HG03558 (cell line): ENCODE data around the gene TACR2.

ENCODE experiments used
- ATAC-seq: cut with Tn5 transposase; IDR thresholded peaks from one replicate; pipeline ENCODE4 v1.9.1; 2021; ENCODE audit warnings: moderate number of reproducible peaks; ENCODE audit not compliant: unreplicated experiment; ENCODE audit errors: extremely low read depth

TACR2 gene

DNA sequence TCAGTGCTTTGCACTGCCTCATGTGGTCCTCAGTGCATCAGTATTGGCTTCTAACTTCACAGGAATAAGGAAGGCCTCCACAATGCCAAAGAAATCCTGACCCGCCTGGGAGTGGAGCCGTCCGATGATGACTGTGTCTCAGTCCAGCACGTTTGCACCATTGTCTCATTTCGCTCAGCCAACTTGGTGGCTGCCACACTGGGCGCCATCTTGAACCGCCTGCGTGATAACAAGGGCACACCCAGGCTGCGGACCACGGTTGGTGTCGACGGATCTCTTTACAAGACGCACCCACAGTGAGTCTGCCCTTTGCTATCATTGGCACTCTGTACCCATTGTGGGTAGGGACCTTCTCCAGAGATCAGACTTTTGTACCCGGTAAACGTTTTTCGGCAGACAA, 36.9 kb downstream of the TACR2 start:
- no peak for ATAC-seq

DNA sequence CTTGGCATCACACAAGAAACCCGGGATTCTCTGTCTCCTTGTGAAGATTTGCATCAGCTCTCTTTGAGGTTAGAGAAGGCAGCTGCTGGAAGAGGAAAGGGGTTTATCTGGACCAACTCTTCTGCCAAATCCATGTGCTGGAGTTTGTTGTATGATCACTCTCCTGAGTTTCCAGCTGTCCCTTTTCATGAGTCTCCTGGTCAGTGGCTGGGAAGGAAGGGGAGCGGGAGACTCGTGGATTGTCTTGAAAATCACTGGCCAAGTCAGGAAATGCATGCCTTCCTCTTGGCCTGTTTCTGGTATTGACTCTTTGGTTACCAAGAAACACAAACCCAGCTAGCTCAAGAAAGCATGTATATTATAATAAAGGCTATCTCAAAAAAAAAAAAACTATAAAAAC, 38.8 kb downstream of the TACR2 start:
- no peak for ATAC-seq

DNA sequence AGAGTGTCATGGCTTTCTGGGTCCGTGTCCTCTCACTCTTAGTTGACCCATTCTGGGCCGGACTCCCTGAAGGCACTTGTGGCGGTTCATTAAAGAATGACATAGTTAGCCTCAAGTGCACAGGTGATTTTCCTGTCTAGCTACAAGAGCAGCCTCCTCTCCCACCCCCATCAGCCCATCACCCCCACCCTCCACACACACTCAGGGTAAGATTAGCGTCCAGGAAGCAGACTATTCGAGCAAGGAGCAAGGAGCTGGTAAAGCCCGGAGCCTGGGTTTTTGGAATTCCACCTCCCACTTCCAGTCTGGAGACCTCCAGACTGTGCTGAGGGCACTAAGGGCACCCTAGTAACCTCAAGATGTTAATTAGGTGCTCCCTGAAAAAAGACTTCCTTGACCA, 39.5 kb downstream of the TACR2 start:
- ATAC-seq: no peak

DNA sequence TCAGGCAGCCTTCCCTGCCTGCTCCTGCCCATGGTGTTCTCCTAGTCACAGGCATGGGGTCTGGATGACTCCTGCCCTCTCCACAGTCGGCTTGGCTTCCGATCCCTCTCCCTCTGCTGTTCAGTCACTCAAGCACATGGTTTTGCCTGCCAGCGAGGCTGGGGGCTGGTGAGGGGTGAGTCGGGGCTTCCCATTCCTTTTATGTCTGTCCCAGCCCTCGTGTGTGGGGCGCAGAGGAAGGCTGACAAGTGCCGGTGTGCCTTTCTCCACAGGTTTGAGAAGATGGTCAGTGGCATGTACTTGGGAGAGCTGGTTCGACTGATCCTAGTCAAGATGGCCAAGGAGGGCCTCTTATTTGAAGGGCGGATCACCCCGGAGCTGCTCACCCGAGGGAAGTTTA, 40.1 kb downstream of the TACR2 start:
- no peak for ATAC-seq

DNA sequence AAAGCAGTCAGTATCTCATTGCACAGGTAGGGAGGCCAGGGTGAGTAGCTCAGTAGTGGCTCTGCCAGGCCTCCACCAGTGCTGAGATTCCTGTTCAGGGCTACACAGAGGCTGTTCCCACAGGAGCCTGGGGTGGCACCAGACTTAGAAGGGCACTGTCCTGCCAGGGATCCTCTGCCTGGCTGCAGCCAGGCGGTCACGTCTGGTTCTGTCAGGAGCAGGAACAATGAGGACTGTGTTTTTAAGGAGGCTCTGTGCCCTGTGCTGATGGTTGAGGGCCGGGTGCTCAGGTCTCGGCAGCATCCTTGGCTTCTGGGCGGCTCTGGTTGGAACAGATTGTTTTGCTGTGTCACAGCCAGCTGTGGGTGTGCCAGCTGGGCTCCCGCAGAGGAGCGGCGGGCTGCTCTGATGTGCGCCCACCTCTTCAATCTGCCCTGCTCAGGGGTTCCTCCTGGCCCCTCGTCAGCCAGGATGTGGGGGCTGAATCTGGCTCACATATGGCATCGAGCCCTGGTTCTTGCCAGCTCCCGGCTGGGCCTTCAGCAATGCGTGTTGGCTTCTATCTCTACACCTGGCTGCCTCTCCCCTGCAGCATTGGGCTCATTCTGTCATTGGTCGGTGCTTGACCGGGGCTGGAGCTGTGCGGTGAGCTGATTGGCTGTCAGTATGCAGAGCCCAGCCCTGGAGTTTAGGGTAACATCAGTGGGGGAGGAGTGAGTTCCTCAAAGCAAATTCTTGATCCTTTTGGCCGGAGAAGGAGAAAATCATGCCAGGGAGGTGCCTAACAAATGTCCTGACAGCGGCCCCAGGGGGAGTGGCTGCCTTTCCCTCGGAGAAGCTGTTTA, 41.2 kb downstream of the TACR2 start:
- ATAC-seq: no peak

DNA sequence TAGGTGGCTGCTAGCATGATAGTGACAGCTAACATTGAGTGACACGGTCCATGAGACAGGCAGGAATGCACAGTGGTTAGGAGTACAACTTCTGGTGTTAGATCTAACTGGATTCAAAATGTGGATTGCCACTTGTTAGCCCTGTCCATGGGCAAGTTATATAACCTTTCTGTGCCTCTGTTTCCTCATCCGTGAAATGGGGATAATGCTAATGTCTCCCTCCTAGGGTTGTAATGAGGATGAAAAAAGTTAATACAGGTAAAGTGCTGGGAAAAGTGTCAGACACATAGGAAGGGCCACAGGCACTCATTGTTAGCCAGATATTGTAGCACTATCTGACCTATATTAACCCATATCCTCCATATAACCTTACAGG, 41.8 kb downstream of the TACR2 start:
- no peak for ATAC-seq

DNA sequence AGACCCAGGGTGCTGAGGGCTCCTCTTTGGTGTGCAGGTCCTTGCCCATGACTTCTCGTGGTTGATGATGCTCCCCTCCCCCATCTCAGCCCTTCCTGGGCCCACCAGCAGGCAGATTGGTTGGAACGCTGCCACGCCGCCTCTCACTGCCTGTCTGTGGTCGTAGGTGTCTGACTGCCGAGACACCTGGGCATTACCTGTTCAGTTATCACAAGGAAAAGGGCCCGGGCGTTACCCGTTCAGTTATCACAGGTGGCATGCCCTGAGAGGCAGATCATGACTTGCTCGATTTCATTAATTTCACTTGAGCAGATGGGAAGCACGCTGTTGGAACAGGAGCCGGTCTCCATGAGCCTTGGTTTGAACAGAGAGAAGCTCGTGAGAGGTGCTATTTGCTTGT, 42.5 kb downstream of the TACR2 start:
- ATAC-seq: no peak

DNA sequence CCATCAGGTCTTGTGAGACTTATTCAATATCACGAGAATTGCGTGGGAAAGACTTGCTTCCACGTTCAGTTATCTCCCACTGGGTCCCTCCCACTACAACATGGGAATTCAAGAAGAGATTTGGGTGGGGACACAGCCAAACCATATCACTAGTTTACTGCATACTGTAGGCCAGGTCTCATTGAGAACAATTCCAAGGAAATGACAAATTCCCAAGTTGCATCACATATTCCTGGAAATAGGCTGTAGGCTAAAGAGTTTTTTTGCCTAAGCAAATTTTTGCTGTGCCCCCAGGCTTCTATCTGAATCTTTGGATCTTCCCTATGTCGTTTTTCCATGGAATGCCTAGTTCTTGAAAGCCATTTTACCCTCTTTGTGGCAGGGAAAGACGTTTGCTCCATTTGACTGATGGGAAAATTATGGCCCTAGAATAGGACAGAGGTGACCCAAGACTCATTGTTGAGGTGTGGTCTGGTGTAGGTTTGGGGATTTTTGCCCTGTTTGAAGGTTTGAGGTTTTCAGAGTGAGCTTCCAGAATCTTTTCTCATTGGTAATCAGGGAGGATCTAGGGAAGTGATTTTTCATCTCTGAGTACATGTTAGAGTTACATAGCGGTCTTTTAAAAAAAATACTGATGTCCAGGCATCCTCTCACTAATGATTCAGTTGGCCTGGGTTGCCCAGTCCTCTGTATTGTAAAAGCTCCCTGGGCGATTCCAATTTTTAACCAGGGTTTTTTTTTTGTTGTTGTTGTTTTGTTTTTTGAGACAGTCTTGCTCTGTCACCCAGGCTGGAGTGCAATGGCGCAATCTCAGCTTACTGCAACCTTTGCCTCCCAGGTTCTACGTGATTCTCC, 44.4 kb downstream of the TACR2 start:
- ATAC-seq: no peak

DNA sequence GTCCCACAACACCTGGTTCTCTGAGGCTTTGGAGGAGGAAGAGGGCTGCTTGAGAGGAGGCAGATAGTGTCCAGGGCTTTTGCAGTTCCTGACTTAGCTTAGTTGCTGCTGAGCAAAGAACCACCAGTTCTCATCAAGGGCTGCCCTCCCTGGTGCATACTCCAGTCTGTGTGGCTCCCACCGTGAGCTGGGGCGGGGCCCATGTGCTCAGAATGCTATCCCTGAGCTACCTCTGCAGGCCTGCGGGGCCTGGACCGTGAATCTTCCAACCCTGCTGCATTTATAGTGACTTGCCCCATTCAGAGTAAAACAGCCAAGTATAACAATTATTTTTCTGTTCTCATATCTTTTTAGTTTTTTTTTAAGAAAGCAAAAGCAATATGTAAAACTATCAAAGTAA, 49.2 kb downstream of the TACR2 start:
- ATAC-seq: no peak

DNA sequence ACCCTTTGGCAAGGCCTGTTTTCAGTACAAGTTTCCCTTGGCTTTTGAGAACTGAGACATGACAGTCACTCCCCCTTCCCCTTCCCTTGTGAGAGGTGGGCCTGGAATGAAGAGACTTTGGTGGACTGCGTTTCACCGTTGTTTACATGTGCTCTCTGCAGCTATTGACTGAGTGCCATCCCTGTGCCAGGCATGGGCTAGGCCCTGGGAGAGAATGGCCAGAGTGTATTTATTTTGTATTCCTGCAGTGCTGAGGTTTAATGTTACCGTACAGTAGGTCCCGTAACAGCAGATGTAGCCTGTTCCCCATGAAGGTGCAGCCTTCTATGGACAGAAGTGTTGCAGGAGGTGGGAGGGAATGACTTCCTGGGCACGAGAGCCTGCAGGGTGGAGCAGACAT, 50.0 kb downstream of the TACR2 start:
- ATAC-seq: no peak

DNA sequence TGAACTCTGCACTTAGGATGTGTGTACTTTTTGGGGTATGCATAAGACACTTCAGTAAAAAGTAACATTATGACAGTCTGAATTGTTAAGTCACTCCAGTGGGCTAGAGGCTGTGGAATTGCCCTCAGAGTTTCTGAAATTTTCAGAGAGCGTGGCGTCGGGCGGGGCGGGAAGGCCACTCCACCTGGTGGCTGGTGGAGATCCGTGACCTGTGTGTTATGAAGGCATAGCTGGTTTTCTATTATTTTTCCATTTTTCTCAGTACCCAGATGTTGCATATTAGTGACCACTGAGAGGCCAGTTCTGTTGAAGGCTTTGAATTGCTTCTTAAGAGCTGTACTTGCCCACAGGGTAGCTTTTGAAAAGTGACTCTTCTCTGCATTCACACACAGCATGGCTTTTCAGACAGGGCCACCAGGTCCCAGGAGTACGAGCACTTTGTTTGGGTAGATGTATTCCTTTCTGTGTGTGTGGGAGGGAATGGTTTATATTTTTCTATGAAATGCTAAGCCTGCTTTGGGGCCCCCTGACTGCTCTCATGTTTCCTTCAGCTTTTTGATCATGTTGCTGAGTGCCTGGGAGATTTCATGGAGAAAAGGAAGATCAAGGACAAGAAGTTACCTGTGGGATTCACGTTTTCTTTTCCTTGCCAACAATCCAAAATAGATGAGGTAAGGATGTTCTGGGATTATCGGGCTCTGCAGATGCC, 52.3 kb downstream of the TACR2 start:
- ATAC-seq: no peak

DNA sequence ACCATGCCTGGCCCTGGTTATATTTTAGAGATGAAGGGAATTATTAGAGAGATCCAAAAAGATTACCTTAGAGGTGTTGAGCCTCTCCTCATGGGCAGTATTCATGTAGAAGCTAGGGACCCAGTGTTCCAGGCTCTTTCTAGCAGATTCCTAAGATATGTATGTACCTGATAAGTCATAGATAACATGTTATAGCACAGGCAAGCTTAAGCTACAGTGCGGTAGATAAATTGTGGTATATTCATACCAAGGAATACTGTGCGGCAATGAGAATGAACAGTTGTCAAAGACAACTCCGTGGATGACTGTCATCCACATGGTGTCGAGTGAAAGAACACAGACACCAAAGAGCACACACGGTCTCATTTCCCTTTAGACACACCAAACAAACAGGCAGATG, 53.1 kb downstream of the TACR2 start:
- ATAC-seq: no peak

DNA sequence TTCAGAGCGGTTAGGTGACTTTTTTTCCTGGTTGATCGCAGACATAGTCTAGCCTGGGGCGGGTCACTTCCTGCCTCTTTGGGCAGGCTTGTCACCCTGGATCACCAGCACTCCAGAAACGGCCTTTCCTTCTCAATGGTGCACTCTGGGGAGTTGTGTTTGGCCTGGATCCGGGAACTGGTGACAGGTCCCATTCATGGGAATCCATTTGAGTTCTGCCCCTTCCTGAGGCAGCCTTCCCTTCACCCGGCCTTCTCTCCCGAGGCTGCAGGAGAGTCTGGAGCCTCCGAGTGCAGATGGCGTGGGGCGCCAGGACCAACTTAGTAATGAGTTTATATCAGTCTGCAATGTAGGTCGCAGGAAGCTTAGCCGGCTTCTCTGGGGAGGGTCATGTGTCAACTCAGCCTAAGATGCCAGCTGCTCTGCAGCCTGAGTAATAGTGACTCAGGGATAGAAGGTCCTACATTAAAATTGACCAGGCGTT, 54.2 kb downstream of the TACR2 start:
- ATAC-seq: no peak

DNA sequence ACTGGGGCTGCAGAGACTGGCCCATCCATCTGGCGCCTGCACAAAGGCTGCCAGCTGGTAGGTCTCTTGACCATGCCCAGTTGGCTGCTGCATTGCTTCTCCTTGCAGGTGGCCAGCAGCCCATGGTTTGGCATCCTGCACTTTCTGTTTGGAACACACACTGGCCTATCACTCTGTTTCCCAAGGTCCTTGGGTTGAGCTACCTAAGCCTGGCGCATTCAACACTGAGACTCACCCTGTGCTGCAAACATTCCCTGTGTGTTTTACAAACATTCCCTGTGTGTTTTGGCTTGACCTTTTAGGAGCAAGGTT, 55.5 kb downstream of the TACR2 start:
- ATAC-seq: no peak

DNA sequence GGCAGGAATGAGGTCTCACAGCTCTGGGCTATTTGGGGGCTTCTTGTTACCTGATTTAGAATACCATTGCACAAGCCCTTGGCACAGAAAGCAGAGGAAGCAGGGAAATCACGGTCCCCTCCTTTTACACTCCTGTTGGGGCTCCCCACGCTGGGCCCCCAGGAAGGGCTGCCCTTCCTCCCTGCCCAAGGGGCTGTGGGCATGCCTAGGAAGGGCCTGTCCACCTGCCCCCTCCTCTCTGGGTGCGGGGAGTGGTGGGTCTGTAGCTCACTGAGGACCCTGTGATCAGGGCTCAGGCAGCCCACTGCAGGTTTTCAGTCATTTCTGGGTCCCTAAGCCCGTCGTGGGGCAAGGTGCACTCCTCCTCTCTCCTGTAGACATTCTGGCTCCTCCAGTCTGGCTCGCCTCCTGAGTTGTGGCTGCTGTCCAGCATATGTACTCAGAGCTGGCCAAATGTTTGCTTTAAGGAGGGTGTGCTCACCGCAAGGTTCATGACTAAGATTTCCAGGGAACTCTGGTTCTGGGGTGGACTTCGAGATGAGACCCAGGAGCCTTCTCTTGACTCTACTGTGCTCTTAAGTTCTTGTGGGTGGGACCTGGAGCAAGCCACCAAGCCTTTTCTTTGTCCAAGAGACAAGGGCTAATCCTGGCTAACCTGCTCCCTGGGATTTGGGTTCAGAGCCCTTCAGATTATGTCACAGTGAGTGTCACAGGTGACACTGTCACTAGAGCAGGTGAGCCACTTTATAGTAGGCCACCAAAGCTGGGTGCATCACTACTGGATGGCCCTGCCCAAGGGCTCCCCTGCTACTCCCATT, 56.0 kb downstream of the TACR2 start:
- ATAC-seq: no peak

DNA sequence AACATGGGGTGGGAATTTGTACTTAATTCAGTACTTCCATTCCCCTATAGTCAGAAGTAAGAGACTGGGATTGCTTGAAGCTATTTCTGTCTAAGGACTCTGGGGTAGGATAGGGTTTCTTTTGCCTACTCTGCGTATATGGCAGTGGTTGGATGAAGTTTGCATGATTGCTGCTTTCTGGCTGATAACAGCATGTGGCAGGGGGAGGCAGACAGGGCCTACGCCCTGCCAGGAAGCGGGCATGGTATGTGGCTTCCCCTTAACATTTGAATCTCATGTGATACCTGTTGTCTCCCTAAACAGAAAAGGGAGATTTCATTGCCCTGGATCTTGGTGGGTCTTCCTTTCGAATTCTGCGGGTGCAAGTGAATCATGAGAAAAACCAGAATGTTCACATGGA, 57.1 kb downstream of the TACR2 start:
- ATAC-seq: no peak

DNA sequence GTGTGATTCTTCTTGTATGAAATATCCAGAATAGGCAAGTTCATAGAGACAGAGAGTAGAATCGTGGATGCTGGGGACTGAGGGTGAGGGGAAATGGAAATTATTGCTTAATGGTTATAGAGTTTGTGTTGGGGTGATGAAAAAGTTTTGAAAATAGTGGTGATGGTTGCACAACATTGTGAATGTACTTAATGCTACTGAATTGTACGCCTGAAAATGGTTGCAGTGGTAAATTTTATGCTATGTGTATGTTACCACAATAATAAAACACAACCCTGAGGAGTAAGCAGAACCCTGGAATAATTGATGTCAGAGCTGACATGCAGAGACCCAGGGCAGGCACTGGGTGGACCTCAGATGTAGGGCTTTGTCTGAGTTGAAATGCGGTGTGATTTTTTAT, 57.6 kb downstream of the TACR2 start:
- no peak for ATAC-seq

DNA sequence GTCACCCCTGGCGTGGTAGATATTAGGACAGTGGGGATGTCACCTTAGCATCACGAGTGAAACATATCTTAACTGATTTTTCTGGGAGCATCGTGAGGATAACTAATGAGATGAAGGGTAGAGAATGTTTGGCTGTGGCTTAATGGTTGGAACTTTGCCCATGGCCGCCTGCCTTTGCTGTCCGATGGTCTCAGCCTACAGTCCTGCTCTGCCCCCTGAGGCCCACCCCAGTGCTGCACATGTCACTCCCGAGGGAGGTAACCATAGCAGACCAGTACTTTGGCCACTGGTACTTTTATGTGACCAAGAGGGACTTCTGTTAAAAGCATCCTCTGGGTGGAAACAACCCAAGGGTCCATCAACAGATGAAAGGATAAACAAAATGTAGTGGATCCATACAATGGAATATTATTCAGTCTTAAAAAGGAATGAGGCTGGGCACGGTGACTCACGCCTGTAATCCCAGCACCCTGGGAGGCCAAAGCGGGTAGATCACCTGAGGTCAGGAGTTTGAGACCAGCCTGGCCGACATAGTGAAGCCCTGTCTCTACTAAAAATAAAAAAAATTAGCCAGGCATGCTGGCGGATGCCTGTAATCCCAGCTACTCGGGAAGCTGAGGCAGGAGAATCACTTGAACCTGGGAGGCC, 58.4 kb downstream of the TACR2 start:
- no peak for ATAC-seq

DNA sequence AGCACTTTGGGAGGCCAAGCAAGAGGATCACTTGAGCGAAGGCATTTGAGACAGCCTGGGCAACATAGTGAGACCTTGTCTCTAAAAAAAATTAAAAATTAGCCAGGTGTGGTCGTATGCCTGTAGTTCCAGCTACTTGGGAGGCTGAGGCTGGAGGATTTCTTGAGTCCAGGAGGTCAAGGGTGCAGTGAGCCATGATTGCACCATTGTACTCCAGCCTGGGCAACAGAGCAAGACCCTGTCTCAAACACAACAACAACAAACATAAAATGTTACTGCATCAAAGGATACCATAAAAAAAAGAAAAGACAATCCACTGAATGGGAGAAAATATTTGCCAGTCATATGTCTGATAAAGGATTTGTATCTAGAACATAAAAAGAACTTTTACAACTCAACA, 60.5 kb downstream of the TACR2 start:
- ATAC-seq: no peak
